Measurements from ENCODE around the gene NCLN. TPM values are rescaled to one million over a fixed set of nuclear protein-coding genes. Genes with fewer than 3 reads are reported as not detected.
A peak's percentile ranks its signal among the peaks of the same experiment; 100 is the strongest.

NCLN gene
- total and polyA plus RNA-seq, 9 of the 15 experiments (the other 6 are each of a cell fraction or from before 2014, with no cell fraction given): 3.8 to 126 (median 39.6) TPM

GRCh38 chr19:3162418-3163229, 23.1 kb upstream of the NCLN start (continued):
- TF ChIP-seq USF2 (CRISPR knock-in tag; IDR thresholded peaks at IDR 0.05) (peak; percentile 72), ZBTB7A (IDR thresholded peaks at IDR 0.05; ENCODE audit: borderline replicate concordance, control insufficient read depth, low read depth, low read length) (peak; percentile 55; the same call in 1 of the 2 replicates), RAD51 (IDR thresholded peaks at IDR 0.05; ENCODE audit: borderline replicate concordance, low read depth) (peak; percentile 78), HMG20B (CRISPR knock-in tag; IDR thresholded peaks at IDR 0.05) (no peak), YY1 (IDR thresholded peaks at IDR 0.05; ENCODE audit: borderline replicate concordance in 1 of 3, control insufficient read depth in 1 of 3, extremely low read depth in 1 of 3, insufficient read depth in 3 of 3, insufficient read length in 1 of 3, insufficient replicate concordance in 2 of 3, low read depth in 1 of 3, low read length in 2 of 3) (peak in 1 of 3 experiments; percentile 38), NEUROD1 (IDR thresholded peaks at IDR 0.05; ENCODE audit: borderline replicate concordance, low read depth, low read length, partially characterized antibody) (no peak), NFYB (IDR thresholded peaks at IDR 0.05; ENCODE audit: extremely low read depth, insufficient read length) (peak; percentile 44), HLTF (IDR thresholded peaks at IDR 0.05) (no peak), TFE3 (CRISPR knock-in tag; IDR thresholded peaks at IDR 0.05) (peak; percentile 92), NR4A1 (CRISPR knock-in tag; IDR thresholded peaks at IDR 0.05) (no peak), NR4A1 (tag; IDR thresholded peaks at IDR 0.05) (no peak), CBFA2T2 (conservative IDR thresholded peaks at IDR 0.05) (peak; percentile 45; the same call in 1 of the 2 replicates), BRF1 (IDR thresholded peaks at IDR 0.05; ENCODE audit: borderline replicate concordance, extremely low read depth, insufficient read length) (no peak), SMAD3 (CRISPR knock-in tag; conservative IDR thresholded peaks at IDR 0.05) (no peak)
